SU-DHL-6 (cell line): ENCODE measurements around the gene SLCO4A1.

ENCODE experiments used
- CTCF ChIP-seq: fragments of 200-600 bp; sonication (generic); IDR thresholded peaks from one replicate; pipeline ENCODE4 v1.5.1; 2017; ENCODE audit warnings: antibody characterized with exemption, mild to moderate bottlenecking, low read length, moderate library complexity; ENCODE audit not compliant: insufficient read depth, poor library complexity, severe bottlenecking
- EZH2phosphoT487 ChIP-seq: fragments of 200-600 bp; sonication (generic), shearing (Covaris generic); conservative IDR thresholded peaks from 2 replicates; pipeline ENCODE4 v1.6.1; 2018; ENCODE audit warnings: mild to moderate bottlenecking, antibody characterized with exemption, low read length, moderate library complexity, mixed read lengths

- TF ChIP-seq CTCF (no peak), EZH2phosphoT487 (no peak)
These were observed 13.6 kb upstream of the SLCO4A1 start for GRCh38 chr20:62628691-62629090.
